ENCODE data around the gene ELL2.

DNA sequence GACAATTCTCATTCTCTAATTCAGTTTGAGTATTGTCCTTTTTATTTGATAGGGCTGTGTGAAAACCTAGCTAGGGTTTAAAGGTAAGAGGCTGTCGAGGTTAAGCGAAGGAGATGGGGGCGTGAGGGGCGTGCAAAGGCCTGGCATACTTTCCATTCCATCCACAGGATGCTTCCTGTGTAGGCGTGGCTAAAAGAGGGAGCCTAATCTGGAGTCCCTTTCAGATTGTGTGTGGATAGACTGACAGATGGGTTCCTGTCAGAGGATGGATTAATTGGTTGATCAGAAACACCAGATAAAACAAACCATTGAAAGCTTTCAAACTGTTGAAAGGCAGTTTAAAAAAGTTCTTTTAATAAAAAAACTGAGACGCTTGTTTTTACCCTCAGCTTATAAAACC is 1.1 kb upstream of the ELL2 start:
- TF ChIP-seq CTCF (IDR thresholded peaks at IDR 0.05) (no peak), POLR2AphosphoS5 (IDR thresholded peaks at IDR 0.05) (no peak), POLR2A (IDR thresholded peaks at IDR 0.05) (no peak), EP300 (IDR thresholded peaks at IDR 0.05; ENCODE audit: low read depth) (no peak)
